DLD1 (cell line): ENCODE measurements around the gene TTLL13.
"Not testable (repeated sequence)": the region's sequence is repeated elsewhere in the genome, so short reads cannot be mapped to it uniquely, and the experiment has no call there.

Source experiments
- in situ Hi-C: cut with HindIII; loops from 2 replicates; pipeline ENCODE4 v1.10.0; 2017; ENCODE audit warnings: low sequenced_read_pairs

TTLL13 gene

DNA sequence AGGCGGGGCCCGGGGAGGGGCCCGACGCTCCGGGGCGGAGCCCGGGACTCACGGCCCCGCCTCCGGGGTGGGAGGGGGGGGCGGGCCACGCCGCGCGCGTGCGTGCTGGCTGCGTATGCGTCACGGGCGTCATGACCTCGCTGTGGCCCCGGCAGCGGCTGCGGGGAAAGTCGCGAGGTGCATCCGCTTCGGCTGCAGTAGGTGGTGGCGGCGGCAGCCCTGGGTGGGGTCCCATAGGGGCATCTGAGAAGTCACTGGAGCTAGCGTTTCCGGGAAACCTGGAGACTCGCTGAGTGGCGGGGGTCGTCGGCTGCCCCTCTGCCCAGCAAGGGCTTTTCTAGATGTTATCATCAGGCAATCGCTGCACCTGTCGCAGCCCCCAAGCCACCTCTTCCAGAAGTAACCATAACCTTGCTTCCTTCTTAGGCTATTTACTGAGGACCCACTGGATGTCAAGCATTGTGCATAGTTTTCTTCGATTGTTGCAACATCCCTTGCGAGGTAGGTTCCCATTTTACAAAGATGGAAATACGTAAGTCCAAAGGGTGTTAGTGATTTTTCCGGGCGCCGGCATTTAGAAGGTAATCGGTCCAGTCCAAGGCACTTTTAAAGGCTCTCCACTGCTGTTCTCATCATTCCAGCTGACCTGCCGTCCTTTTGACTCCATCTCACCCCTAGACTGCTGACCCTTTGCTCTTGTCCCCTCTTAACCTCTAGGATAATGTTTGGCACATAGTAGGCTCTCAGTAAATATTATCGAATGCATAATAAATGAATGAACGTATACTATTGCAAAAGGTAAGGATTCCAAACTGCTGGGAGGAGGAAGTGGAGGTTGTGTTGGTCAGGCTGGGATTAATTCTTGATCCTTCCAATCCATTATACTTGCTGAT, 15.0 kb upstream of the TTLL13 start, which contains the start of gene GDPGP1:
TSS of gene GDPGP1 (plus strand) at position 114 of the 893 bp plus-strand sequence. CDS start 6,700 bp downstream, outside the sequence.
- in situ Hi-C loops, result no loop called here

- in situ Hi-C loops, result no loop called here
Measured at GRCh38 chr15:90239371-90239770, 10.0 kb upstream of the TTLL13 start.

GRCh38 chr15:90240856-90241255, 8.5 kb upstream of the TTLL13 start:
- in situ Hi-C loops, result no loop called here

GRCh38 chr15:90241343-90242192, 7.8 kb upstream of the TTLL13 start:
- in situ Hi-C loops, result no loop called here

DNA sequence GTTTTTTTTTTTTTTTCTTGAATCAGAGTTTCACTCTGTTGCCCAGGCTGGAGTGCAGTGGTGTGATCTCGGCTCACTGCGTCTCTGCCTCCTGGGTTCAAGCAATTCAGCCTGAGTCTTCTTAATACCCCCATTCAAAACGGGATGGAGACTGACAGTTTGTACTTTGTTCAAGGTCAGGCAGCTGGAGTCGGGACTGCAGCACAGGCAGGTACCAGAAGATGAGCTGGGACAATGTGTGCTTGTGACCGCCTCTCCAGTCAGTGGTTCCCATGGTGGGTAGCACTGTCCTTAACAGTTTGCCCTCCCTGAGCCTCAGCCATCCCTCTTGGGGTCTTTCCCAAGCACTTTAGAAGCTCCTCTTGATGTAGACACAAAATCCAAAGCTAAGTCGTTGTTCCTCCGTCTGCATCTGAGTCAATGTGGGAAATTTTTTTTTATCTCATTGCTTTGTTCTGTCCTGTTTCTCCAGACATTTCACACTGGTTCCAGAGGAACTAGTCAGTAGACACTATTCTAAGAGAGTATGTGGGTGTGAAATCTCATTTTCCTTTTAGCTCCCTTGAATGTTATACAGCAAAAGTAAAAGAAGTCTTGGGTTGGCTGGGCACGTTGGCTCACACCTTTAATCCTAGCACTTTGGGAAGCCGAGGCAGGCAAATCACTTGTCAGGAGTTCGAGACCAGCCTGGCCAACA, 5.3 kb upstream of the TTLL13 start:
- in situ Hi-C loops, result no loop called here

DNA sequence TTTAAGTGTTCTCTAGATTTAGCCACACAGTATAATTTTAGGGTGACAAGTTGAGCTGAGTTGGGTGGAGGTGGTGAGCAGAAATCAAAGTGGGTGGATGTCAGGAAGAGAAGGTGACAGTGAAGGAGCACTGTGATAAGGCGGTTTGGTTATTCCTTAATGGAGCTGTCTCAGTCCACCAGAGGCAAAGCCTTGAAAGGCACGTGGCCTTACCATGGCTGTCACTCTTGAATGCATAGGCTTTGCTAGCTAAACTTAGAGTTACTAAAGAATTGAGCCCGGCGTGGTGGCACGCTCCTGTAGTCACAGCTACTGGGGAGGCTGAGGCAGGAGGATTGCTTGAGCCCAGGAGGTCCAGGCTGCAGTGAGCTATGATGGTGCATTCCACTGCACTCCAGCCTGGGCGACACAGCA, 560 bp upstream of the TTLL13 start:
- in situ Hi-C loops, result no loop called here

DNA sequence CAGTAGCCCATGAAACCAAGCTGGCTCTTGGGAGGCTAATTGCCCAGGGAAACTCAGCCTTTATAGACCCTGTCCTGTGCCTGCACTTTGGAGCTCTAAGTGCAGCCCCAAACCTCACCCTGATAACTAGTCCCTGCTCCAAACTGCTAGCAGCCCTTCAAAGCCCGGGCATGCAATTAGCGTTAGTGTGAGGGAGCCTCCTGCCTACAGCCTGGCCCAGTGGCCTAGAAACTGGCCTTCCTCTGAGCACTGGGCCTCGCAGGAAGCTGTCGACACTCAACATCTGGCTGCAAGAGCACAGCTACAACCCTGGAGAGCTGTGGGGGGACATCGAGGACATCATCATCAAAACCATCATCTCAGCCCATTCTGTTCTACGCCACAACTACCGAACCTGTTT, 8.4 kb downstream of the TTLL13 start:
- in situ Hi-C loops, result no loop called here

DNA sequence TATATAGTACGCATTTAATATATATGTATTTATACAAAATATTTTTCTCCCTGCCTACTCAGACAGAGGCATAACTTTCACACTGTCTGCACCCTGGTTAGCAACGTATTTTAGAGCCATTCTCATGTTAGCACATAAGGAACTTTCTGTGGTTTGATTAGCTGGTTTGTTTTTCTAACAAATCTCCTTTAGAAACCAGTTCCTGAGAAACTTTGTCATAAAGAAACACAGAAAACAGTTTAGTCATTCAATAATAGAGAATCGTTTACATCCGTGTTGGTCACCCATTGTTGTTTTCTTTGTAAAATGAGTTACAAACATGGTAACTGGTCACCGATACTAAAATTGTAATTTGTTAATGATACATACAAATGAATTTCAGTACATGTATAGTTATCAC, 10.2 kb downstream of the TTLL13 start:
- in situ Hi-C loops, result no loop called here

GRCh38 chr15:90260731-90261130, 11.4 kb downstream of the TTLL13 start:
- in situ Hi-C loops, result not testable (repeated sequence)

DNA sequence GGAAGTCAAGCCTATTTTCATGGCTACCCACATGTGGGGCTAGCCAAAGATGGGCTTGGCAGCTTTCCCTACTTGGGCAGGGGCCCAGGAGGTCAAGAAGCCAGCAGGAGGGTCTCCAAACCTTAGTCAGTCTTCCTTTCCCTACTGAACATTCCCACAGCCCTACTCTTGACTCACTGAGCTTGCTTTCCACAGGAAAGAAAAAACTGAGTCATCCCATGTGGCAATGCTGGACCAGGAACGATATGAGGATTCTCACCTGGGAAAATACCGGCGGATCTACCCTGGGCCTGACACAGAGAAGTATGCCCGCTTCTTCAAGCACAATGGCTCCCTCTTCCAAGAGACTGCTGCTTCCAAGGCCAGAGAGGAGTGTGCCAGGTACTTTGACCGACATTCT, 12.5 kb downstream of the TTLL13 start:
- in situ Hi-C loops, result no loop called here

DNA sequence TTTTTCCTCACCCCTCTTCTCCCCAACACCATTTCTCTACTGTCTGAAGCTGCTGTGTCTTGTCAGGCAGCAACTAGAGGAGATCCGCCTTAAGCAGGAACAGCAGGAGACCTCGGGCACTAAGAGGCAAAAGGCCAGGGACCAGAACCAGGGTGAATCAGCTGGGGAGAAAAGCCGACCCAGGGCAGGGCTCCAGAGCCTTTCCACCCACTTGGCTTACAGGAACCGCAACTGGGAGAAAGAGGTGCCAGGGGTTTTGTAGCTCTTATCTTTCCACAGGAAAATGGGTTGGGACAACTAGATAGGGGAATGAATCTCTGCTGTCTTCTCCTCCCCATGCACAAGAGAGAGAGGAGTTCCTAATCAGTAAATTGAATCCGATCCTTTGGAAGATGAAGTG, 13.1 kb downstream of the TTLL13 start:
- in situ Hi-C loops, result no loop called here

DNA sequence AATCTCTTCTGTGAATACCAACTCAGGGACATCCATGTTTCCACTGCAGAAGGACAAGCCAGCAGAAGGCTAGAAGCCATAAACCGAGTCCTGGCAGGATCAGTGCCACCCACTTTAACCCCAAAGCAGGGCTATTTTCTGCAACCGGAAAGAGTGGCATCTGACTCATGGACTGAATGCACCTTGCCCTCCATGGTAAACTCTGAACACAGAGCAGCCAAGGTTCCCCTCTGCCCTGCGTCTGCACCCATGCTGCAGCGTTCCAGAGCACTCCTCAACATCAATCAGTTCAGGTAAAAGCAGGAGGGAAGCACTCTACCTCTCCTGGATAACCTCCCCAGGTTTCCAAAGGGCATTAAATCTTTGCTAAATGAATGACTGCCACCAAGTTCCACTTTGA, 15.3 kb downstream of the TTLL13 start:
- in situ Hi-C loops, result no loop called here

GRCh38 chr15:90265271-90266060, 16.1 kb downstream of the TTLL13 start, which contains the start of gene NGRN:
Gene NGRN, plus strand, starts transcription at chr15:90265672. Its CDS starts 41 bp downstream, at chr15:90265713.
- in situ Hi-C loops, result no loop called here

DNA sequence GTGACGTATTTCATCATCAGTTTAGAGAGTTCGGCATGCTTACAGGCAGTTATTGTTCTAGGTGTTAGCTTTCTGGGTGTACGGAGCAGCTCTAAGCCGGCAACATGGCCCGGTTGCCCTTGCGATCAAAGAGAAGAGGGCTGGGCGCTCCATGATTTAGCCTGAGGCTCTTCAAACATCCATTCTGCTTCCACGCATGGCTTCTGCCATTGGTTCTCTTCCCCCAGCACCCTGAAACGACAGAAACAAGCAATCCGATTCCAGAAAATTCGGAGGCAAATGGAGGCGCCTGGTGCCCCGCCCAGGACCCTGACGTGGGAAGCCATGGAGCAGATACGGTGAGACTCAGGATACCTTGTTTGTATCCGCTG, 16.7 kb downstream of the TTLL13 start:
- in situ Hi-C loops, result no loop called here

DNA sequence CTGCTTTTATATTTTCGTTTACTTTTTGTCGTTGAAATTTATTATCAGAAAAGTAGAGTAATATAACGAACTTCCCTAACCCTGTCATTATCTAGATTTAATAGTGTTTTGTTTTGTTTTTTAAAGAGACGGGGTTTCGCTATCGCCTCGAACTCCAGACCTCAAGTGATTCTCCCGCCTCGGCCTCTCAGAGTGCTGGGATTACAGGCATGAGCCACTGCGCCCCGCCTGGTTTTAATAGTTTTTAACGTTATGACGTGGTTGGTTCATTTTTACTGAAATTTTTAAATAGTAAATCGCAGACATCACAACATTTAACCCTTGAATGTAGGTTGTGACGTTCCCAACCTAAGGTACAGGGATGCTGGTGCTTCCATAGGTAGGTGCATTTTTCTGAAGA, 17.1 kb downstream of the TTLL13 start:
- in situ Hi-C loops, result no loop called here

DNA sequence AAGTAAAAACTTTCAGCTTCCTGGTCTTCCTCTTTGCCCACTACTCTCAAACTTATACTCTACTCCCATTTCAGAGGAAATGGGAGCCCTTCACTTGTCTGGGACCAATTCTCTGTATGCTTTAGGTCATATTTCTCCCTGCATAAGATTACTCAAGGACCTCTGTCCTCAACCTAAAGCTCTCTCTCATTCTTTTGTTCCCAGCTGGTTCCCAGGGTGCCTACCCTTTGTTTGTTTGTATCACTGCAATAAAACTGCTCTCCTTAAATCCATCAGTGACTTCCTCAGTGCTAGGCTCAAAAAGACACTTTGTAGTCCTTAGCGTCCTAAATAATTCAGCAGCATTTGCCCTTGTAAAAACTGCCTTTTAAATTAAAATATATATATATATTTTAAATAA, 19.1 kb downstream of the TTLL13 start:
- in situ Hi-C loops, result no loop called here

GRCh38 chr15:90270502-90271150, 21.3 kb downstream of the TTLL13 start:
- in situ Hi-C loops, result no loop called here

DNA sequence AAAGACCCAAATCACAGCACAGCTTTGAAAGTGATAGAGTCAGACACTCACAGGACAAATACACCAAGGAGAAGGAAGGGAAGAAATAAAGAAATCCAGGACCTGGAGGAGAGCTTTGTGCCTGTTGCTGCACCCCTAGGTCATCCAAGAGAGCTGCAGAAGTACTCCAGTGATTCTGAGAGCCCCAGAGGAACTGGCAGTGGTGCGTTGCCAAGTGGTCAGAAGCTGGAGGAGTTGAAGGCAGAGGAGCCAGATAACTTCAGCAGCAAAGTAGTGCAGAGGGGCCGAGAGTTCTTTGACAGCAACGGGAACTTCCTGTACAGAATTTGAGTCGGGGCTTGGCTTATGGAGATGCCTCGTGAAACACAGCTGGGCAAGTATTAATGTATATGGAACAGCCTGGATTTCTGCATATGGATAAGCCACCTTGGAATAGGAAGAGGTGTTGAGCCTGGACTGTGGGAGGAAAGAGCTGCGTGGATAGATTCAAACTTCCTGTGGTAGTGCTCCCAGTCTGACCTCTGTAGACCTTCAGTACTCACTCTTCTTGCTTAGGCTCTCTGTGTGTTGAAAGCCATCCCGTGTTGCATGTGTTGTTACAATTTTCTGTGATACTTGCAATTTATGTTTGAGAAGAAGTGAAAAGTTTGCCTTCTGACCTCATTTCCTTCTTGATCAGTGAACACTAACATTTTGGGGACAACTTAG, 22.3 kb downstream of the TTLL13 start:
- in situ Hi-C loops, result no loop called here

DNA sequence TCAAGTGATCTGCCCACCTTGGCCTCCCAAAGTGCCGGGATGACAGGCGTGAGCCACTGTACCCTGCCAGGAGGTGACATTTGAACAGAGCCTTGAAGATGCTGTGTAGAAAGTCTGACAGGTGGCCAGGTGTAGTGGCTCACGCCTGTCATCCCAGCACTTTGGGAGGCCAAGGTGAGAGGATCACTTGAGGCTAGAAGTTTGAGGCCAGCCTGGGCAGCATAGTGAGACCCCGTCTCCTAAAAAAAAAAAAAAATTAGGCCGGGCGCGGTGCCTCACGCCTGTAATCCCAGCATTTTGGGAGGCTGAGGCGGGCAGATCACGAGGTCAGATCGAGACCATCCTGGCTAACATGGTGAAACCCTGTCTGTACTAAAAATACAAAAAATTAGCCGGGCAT, 29.1 kb downstream of the TTLL13 start:
- in situ Hi-C loops, result not testable (repeated sequence)
